DMS 273 (cell line): ENCODE data around the gene P2RY14.
"Not testable (repeated sequence)": the region's sequence is repeated elsewhere in the genome, so short reads cannot be mapped to it uniquely, and the experiment has no call there.

Experiments used
- DNase-seq: peaks from one replicate; lab custom pipeline; 2025; ENCODE audit not compliant: unreplicated experiment; lab: John Stamatoyannopoulos, UW

The P2RY14 gene

GRCh38 chr3:151191095-151191494, 87.2 kb downstream of the P2RY14 start:
- DNase-seq = no peak

GRCh38 chr3:151183265-151183671, 95.1 kb downstream of the P2RY14 start:
- no peak for DNase-seq

- DNase-seq = no peak
Observed at GRCh38 chr3:151182349-151183079, 95.8 kb downstream of the P2RY14 start.

- no peak for DNase-seq
Observed at GRCh38 chr3:151178208-151178845, 100.0 kb downstream of the P2RY14 start.

GRCh38 chr3:151175952-151176351, 102.4 kb downstream of the P2RY14 start:
- DNase-seq = no peak

- DNase-seq = no peak
Observed at GRCh38 chr3:151174351-151174750, 104.0 kb downstream of the P2RY14 start.

- no peak for DNase-seq
Observed at GRCh38 chr3:151171145-151171757, 107.1 kb downstream of the P2RY14 start.

GRCh38 chr3:151169948-151170679, 108.2 kb downstream of the P2RY14 start:
- DNase-seq = not testable (repeated sequence)

- DNase-seq = no peak
Observed at GRCh38 chr3:151169262-151169947, 108.9 kb downstream of the P2RY14 start.

GRCh38 chr3:151168269-151169094, 109.9 kb downstream of the P2RY14 start:
- peak; percentile 91 for DNase-seq

- DNase-seq = no peak
Observed at GRCh38 chr3:151166161-151166560, 112.2 kb downstream of the P2RY14 start.

- DNase-seq = no peak
Observed at GRCh38 chr3:151165226-151165625, 113.1 kb downstream of the P2RY14 start.
